Endothelial cell (in vitro differentiated cells): ENCODE results near the gene EHD1. TPM values are rescaled to one million over a fixed set of nuclear protein-coding genes. Genes with fewer than 3 reads are reported as not detected.
A peak's percentile ranks its signal among the peaks of the same experiment; 100 is the strongest.

ENCODE experiments used
- DNase-seq: peaks from one replicate; pipeline ENCODE4 v3.0.0; 2021; ENCODE audit warnings: low spot score
- H3K27ac Mint-ChIP-seq: one replicate; pipeline ENCODE4 v1.8.0; 2021; ENCODE audit warnings: mixed read lengths, inconsistent platforms; ENCODE audit not compliant: unreplicated experiment
- H3K27me3 Mint-ChIP-seq: one replicate; pipeline ENCODE4 v1.8.0; 2021; ENCODE audit warnings: mild to moderate bottlenecking, moderate library complexity, mixed read lengths, inconsistent platforms; ENCODE audit not compliant: unreplicated experiment
- H3K36me3 Mint-ChIP-seq: one replicate; pipeline ENCODE4 v1.8.0; 2021; ENCODE audit warnings: mild to moderate bottlenecking, low read depth, mixed read lengths, inconsistent platforms; ENCODE audit not compliant: unreplicated experiment
- H3K4me1 Mint-ChIP-seq: one replicate; pipeline ENCODE4 v1.8.0; 2021; ENCODE audit warnings: mild to moderate bottlenecking, mixed read lengths, inconsistent platforms; ENCODE audit not compliant: unreplicated experiment
- H3K4me3 Mint-ChIP-seq: one replicate; pipeline ENCODE4 v1.8.0; 2021; ENCODE audit warnings: mild to moderate bottlenecking, mixed read lengths, inconsistent platforms; ENCODE audit not compliant: unreplicated experiment
- H3K9me3 Mint-ChIP-seq: one replicate; pipeline ENCODE4 v1.8.0; 2021; ENCODE audit warnings: mixed read lengths, inconsistent platforms; ENCODE audit not compliant: unreplicated experiment
- total RNA-seq: library from RNA; stranded (reverse); fragmentation: NEBNext Ultra II Directional; extraction: Animal tissue kit (Norgen Biotek cat#: 25700); gene quantifications from one replicate; pipeline ENCODE4 v1.2.1, GENCODE V29; 2021; ENCODE audit not compliant: unreplicated experiment
- TF ChIP-seq, protein P1 (sequence below): fragments of 200-600 bp; sonication (generic); IDR thresholded peaks from one replicate; pipeline ENCODE4 v1.5.0; 2021; ENCODE audit warnings: antibody characterized with exemption; ENCODE audit not compliant: unreplicated experiment

EHD1 gene
- total RNA-seq, 1 donor from 2014 or later, result 84.0 TPM

DNA sequence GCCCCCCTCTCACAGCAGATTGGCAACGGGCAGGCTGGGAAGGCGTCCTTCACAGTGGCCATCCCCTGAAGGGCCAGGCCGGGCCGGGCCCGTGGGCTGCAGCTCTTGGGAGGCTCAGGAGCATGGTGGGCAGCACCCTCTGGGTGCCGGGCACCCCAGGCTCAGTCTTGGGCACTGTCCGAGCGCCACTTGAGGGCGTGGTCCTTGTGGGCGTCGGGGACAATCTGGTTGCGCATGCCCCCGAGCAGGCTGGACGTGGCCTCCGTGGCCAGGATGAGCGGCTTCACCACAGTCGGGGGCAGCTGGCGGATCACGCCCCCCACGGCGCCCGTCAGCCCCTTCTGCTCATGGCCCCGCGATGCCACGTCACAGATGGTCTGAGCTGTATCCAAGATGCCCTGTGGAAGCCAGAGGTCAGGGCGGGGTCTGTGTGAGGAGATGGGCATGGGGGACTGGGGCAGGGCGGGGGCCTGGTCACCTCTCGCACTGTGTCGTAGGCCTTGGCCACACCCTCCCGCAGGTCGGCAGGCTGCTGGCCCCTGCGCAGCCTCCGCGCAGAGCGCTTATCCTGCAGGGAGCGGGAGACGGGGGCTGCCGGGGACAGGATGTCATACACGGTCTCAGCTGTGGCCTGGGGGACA lies 16.5 kb upstream of the EHD1 start:
- peaks cover 12% of the 10 kb centered on the region for H3K36me3 Mint-ChIP-seq
- no peak for DNase-seq
- peaks cover 5% of the 10 kb centered on the region for H3K4me1 Mint-ChIP-seq
- H3K27ac Mint-ChIP-seq, result no peak overlapping the region
- TF ChIP-seq, protein P1, sequence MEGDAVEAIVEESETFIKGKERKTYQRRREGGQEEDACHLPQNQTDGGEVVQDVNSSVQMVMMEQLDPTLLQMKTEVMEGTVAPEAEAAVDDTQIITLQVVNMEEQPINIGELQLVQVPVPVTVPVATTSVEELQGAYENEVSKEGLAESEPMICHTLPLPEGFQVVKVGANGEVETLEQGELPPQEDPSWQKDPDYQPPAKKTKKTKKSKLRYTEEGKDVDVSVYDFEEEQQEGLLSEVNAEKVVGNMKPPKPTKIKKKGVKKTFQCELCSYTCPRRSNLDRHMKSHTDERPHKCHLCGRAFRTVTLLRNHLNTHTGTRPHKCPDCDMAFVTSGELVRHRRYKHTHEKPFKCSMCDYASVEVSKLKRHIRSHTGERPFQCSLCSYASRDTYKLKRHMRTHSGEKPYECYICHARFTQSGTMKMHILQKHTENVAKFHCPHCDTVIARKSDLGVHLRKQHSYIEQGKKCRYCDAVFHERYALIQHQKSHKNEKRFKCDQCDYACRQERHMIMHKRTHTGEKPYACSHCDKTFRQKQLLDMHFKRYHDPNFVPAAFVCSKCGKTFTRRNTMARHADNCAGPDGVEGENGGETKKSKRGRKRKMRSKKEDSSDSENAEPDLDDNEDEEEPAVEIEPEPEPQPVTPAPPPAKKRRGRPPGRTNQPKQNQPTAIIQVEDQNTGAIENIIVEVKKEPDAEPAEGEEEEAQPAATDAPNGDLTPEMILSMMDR, result no peak
- no peaks in the 10 kb centered on the region for H3K9me3 Mint-ChIP-seq
- H3K27me3 Mint-ChIP-seq, result peaks cover 8% of the 10 kb centered on the region
- H3K4me3 Mint-ChIP-seq, result no peak overlapping the region

DNA sequence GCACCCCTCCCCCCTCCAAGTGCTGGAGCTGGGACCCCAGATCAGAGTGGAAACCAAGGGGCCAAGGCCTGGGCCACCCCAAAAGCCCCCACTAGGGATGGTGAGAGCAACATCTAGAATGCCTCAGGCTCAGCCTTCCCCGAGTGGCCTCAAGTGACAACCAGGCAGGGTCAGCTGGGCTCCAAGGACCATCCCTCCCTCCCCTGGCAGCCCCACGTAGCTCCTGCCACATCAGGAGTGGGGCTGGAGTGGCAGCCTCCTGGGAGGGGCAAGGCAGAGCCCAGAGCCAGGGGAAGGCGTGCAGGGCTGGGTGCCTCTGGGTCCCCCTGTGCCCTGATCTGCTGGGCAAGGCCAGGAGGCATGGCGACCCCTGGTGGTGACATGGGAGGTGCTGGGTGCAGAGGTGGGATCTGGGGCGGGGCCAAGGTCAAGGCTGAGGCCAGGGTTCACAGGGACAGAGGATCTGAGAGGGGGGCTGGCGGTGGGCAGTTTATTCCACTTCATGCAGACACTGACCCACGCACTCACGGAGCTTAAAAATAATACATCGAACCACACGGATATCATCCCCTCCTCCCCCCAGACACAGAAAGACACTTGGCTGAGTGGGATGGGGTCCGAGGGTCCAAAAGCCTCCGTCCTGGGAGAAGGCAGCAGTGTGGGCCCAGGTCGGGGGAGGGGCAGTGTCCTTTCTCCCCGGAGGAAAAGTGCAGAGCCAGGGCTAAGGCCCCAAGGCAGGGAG lies 15.8 kb upstream of the EHD1 start:
- peaks cover 5% of the 10 kb centered on the region for H3K4me1 Mint-ChIP-seq
- DNase-seq, result peak; percentile 85
- peaks cover 7% of the 10 kb centered on the region for H3K36me3 Mint-ChIP-seq

DNA sequence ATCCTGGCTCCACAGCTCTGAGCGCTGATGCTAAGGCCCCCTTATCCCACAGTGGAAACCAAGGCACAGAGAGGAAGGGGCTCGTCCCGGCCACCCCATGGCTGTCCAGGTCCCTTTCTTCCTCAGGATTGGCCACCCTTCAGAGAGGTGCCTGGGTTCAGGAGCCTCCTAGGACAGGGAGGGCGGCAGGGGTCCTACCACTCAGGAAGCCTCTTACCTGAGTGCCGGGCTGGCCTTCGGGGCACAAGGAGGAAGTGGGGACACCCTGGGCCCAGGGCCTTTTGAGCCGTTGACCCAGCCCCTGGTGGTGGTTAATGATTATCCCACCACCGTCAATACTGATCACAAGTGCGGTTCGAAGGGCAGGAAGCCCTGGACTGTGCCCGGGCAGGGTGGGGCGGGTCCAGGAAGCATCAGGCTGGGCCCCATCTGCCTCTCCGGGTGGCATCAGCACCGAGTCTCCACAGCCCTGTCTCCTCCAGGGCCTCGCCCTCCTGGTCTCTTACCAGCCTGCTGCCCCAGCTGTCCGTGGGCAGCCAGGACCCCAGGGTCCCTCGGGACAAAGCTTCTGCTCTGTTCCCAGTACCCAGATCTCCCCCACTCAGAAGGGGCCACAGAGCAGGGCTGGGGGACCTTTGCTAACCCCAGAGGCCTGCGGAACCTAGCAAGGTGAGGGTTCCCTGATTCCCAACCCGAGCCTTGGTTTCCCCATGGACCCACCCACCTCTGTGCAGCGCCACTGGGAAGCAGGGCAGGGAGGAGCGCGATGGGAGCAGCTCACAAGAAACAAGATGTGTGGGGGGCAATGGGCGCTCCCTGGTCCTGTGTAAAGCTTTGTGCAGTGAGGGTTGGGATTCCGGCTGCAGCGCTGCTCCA lies 15.0 kb upstream of the EHD1 start:
- Mint-ChIP-seq H3K4me3 (no peak overlapping the region), H3K4me1 (peaks cover 5% of the 10 kb centered on the region), H3K27ac (no peak overlapping the region), H3K9me3 (no peaks in the 10 kb centered on the region), H3K36me3 (peaks cover 5% of the 10 kb centered on the region), H3K27me3 (peaks cover 8% of the 10 kb centered on the region)
- DNase-seq, result no peak
- TF ChIP-seq, protein P1, result no peak

More for the DNA sequence above, 15.8 kb upstream of the EHD1 start:
- Mint-ChIP-seq H3K4me3 (no peak overlapping the region), H3K9me3 (no peaks in the 10 kb centered on the region), H3K27ac (no peak overlapping the region), H3K27me3 (peaks cover 8% of the 10 kb centered on the region)
- TF ChIP-seq, protein P1, result peak; percentile 82

DNA sequence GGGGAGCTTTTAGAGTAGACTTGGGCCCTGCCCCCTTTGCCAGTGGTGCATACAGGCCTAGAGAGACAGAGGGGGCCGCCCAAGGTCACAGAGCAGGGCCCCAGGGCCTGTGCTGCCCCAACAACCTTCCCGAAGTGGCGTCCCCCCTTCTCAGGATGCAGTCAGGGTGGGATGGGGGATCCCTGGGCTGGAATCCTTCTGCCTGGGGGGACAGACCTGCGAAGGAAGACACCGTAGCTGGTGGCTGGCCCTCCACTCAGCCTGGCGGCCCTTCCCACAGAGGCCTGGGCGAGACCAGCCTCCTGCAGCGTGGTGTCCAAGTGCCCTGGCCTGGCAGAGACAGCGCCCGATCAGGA lies 14.4 kb upstream of the EHD1 start:
- no peak overlapping the region for H3K27ac Mint-ChIP-seq
- no peak for DNase-seq
- H3K27me3 Mint-ChIP-seq, result peaks cover 8% of the 10 kb centered on the region
- H3K4me1 Mint-ChIP-seq, result peaks cover 9% of the 10 kb centered on the region
- no peaks in the 10 kb centered on the region for H3K9me3 Mint-ChIP-seq
- TF ChIP-seq, protein P1, result no peak
- peaks cover 5% of the 10 kb centered on the region for H3K36me3 Mint-ChIP-seq
- H3K4me3 Mint-ChIP-seq, result no peak overlapping the region
